SW480 (cell line): ENCODE data around the gene TTC29.
"Not testable (repeated sequence)": the region's sequence is repeated elsewhere in the genome, so short reads cannot be mapped to it uniquely, and the experiment has no call there.

ENCODE experiments used
- DNase-seq: peaks from one replicate; pipeline ENCODE4 v3.0.0-alpha.2; 2016; ENCODE audit warnings: low spot score

TTC29 gene

GRCh38 chr4:146674829-146675570 lies 270.7 kb downstream of the TTC29 start:
- DNase-seq: no peak

GRCh38 chr4:146663968-146664311 lies 281.7 kb downstream of the TTC29 start:
- not testable (repeated sequence) for DNase-seq

- DNase-seq: no peak
These were observed 284.3 kb downstream of the TTC29 start for GRCh38 chr4:146661367-146661766.
